Body of pancreas (tissue), 4 donors: ENCODE data around the gene UPK3A.

Experiments
- CTCF ChIP-seq, 7 experiments: fragments of 450-650 bp in 4 of 7; fragments of 200-600 bp in 3 of 7; sonication (generic) in 3 of 7; IDR thresholded peaks; one replicate each; pipeline ENCODE4 v1.5.1; 2016 to 2019; ENCODE audit warnings: antibody characterized with exemption in 7 of 7
- POLR2A ChIP-seq, 3 donors: fragments of 450-650 bp; IDR thresholded peaks; one replicate each; pipeline ENCODE4 v1.6.1; 2016; ENCODE audit warnings: antibody characterized with exemption in 3 of 3, mild to moderate bottlenecking in 2 of 3

- no peak for TF ChIP-seq CTCF (IDR thresholded peaks at IDR 0.05)
- no peak for TF ChIP-seq POLR2A (IDR thresholded peaks at IDR 0.05)
These were observed 7.2 kb downstream of the UPK3A start for GRCh38 chr22:45291931-45292290.
